Embryonic facial prominence (tissue), 1 donor: Measurements from ENCODE around the gene TRPM6.

ENCODE experiments used
- DNase-seq: peaks from one replicate; pipeline ENCODE4 v3.0.0-alpha.2; 2016; ENCODE audit errors: extremely low spot score

TRPM6 gene

GRCh38 chr9:74721696-74722660, 165.7 kb downstream of the TRPM6 start:
- DNase-seq = no peak

- no peak for DNase-seq
These were observed 168.4 kb downstream of the TRPM6 start for GRCh38 chr9:74719306-74719705.

- DNase-seq = no peak
These were observed 169.0 kb downstream of the TRPM6 start for GRCh38 chr9:74718709-74719108.

GRCh38 chr9:74711341-74711740, 176.4 kb downstream of the TRPM6 start:
- no peak for DNase-seq

- DNase-seq = no peak
These were observed 190.2 kb downstream of the TRPM6 start for GRCh38 chr9:74697535-74697934.

GRCh38 chr9:74696520-74696919, 191.2 kb downstream of the TRPM6 start:
- DNase-seq = no peak

- no peak for DNase-seq
These were observed 196.7 kb downstream of the TRPM6 start for GRCh38 chr9:74691058-74691457.

- no peak for DNase-seq
These were observed 204.4 kb downstream of the TRPM6 start for GRCh38 chr9:74683322-74683721.

- no peak for DNase-seq
These were observed 205.8 kb downstream of the TRPM6 start for GRCh38 chr9:74681906-74682305.

GRCh38 chr9:74674077-74674476, 213.6 kb downstream of the TRPM6 start:
- no peak for DNase-seq
